Measurements from ENCODE around the gene CUL9.
A peak's percentile ranks its signal among the peaks of the same experiment; 100 is the strongest.

CUL9 gene

GRCh38 chr6:43170417-43170930, 11.5 kb upstream of the CUL9 start:
- TF ChIP-seq, protein P1, sequence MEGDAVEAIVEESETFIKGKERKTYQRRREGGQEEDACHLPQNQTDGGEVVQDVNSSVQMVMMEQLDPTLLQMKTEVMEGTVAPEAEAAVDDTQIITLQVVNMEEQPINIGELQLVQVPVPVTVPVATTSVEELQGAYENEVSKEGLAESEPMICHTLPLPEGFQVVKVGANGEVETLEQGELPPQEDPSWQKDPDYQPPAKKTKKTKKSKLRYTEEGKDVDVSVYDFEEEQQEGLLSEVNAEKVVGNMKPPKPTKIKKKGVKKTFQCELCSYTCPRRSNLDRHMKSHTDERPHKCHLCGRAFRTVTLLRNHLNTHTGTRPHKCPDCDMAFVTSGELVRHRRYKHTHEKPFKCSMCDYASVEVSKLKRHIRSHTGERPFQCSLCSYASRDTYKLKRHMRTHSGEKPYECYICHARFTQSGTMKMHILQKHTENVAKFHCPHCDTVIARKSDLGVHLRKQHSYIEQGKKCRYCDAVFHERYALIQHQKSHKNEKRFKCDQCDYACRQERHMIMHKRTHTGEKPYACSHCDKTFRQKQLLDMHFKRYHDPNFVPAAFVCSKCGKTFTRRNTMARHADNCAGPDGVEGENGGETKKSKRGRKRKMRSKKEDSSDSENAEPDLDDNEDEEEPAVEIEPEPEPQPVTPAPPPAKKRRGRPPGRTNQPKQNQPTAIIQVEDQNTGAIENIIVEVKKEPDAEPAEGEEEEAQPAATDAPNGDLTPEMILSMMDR (conservative IDR thresholded peaks at IDR 0.05), result no peak
- H3K27ac ChIP-seq, result peak overlapping the region; percentile 92

- peak within 1 kb of the TSS; percentile 92 for H3K27ac ChIP-seq
- TF ChIP-seq, protein P1 (conservative IDR thresholded peaks at IDR 0.05), result peak; percentile 84
These were observed 10.9 kb upstream of the CUL9 start, which contains the start of gene SRF for GRCh38 chr6:43170931-43171706. Gene SRF (plus strand): TSS chr6:43171269. CDS start chr6:43171657, 388 bp downstream.

- peak overlapping the region; percentile 92 for H3K27ac ChIP-seq
- TF ChIP-seq, protein P1 (conservative IDR thresholded peaks at IDR 0.05), result no peak
These were observed 10.3 kb upstream of the CUL9 start for GRCh38 chr6:43171707-43172103.

DNA sequence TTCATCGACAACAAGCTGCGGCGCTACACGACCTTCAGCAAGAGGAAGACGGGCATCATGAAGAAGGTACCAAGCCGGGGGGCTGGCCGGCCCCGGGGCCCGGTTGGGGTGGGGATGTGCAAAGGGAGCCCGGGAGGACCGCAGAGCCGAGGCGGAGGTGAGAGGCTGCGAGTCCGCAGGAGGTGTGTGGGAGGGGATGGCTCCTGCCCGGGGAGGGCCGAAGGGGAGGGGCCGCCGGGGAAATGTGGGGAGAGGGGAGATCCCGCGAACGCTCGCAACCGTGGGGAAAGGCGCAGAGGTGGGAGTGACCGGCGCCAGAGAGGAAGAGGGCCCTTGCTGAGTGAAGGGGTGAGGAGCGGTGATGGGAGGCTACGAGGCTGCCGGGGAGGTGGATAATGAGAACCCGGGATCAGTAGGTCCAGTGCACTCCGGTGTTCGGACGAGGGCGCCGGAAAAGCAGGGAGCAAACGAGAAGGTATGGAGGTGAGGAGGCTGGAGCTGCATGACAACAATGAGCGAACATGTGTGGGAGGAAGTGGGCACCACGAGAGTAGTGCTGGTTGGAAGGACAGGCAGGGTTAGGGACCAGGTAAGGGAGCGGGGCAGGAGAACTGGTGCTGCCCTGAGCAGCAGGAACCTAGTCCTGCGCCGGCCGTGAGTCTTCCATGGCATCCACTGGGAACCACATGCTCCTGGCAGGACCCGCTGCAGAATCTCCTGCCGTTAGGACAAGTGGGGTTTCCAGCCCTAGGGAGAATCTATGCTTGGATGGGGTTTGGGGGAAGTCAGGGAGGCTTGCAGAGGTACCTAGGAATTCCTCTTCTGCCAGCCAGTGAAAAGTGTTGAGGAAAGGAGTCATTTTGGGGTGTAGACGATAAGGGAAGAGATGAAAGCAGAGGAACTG, 9.6 kb upstream of the CUL9 start:
- H3K27ac ChIP-seq, result peak overlapping the region; percentile 92
- TF ChIP-seq, protein P1 (conservative IDR thresholded peaks at IDR 0.05), result no peak

GRCh38 chr6:43173591-43174262, 8.3 kb upstream of the CUL9 start:
- no peak overlapping the region for H3K27ac ChIP-seq
- TF ChIP-seq, protein P1 (conservative IDR thresholded peaks at IDR 0.05), result no peak

DNA sequence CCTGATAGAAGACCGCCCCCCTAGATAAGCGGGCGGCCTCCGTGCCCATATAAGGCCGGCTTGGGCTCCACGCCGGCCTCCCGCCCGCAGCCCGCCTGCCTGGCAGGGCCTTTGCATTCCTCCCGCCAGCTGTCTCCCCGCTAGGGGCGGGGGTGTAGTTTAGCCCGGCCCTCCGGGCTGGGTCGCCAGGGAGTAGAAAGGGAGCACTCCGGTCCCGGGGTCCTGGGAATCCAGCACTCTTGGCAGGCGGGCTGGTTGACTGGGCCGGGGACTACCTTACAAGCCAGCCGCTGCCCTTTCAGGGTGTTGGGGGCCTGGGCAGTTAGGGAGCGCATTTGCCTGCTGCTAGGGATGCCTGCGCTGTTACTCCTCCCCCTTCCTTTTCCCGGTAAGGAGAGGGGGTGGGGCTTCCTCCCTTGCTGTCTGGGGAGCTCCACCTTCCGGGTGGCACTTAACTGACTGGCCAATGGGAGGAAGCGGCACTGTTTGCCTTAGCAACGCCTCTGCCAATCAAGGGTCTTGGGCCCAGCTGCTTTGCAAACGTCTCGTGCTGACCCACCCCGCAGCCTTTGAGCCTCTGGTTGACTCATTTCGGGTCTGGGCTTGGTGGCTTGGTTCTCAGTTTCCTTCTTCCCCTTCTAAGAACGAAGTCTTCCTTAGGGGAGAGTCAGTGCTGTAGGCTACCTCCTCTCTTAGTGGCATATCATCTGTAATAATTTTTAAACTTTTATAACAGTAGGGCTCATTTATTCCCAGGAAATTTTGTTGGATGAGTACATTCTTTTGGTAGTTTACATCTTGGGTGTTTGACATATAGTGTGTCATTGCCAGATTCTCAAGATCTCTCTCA, 7.5 kb upstream of the CUL9 start:
- no peak overlapping the region for H3K27ac ChIP-seq
- TF ChIP-seq, protein P1 (conservative IDR thresholded peaks at IDR 0.05), result no peak
